ENCODE measurements around the gene REV3L.

DNA sequence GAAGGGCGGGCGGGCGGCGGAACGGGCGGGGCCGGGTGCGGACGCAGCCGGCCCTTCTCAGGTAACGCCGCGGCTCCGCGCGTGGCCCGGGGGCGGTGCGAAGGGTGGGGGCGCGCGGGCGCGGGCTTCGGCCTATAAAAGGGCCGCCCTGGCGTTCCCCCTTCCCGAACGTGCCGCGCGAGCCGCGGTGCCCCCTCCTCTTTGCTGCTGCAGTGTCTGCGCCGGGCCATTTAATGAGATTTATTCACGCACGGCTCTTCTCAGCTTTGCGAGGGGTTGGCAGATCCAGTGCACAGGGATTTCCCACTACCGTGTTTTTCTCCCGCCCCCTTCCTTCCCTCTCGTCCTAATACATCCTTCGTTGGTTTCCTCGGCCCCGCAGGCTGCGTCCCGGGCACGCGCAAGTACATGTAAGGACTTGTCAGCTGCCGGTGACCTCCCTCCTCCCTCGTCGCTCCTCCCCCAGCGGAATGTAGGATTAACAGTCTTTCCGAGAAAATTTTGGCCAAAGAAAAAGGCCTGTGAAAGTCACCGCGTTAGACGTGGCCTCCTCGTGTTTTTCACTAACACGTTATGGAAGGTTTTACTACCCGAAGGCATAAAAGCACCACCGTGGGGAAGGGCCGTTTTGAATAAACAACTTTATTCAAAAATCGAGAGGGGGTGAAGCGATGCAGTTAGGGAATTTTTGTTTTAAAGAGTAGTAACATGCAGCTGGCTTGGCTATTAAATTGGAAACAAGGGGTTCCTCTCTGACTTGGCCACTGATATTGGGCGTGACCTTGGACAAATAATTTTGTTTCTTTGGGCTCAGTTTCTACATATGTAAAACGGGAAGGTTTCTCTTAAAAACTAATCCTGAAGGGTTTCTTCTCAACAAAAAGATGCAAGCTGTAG is 966 bp upstream of the REV3L start:
- peak; percentile 79 for TF ChIP-seq TAF1 (IDR thresholded peaks at IDR 0.05; ENCODE audit: low read depth, low read length)
- peak; percentile 97 for TF ChIP-seq POLR2A (IDR thresholded peaks at IDR 0.05; ENCODE audit: low read depth, low read length)
- peak; percentile 94 for TF ChIP-seq POLR2AphosphoS5 (IDR thresholded peaks at IDR 0.05; ENCODE audit: low read depth, low read length)
- TF ChIP-seq PAX5 (IDR thresholded peaks at IDR 0.05; ENCODE audit: insufficient read depth, low read length, severe bottlenecking) = no peak
